ENCODE measurements around the gene GNPTAB. TPM values are rescaled to one million over a fixed set of nuclear protein-coding genes. Genes with fewer than 3 reads are reported as not detected.

Gene GNPTAB
- total and polyA plus RNA-seq, 2 of the 8 experiments (the other 6 are each of a cell fraction or from before 2014, with no cell fraction given) = 21.5 to 51.3 TPM

DNA sequence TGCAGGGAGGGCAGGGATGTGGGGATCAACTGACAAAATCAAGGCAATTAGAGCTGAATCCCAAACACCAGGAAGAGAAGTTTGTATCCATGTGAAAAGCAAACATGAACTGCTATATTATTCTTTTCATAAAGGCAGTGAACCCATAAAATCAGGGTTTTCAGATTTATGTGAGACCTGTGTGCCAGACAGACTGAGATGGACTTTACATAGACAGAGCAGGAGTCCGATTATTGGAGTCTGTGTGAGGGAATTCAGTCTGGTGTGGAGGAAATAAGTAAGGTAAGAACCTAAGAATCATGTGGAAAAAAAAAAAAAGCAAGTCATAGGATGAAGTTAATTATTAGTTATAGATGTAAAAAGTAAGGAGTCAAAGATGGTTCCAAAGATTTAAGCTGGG, 46.4 kb downstream of the GNPTAB start:
- H3K56ac ChIP-seq (replicated peaks; ENCODE audit: insufficient read length, low read depth, low read length) = no peak overlapping the region
- H4K20me1 ChIP-seq (replicated peaks in 1 of 2; ENCODE audit: control insufficient read depth in 1 of 2, insufficient read depth in 2 of 2, low read length in 2 of 2) = peaks cover 0 to 2% of the 10 kb centered on the region in 2 experiments
- no peak overlapping the region for H3K9ac ChIP-seq (replicated peaks in 1 of 4; ENCODE audit: extremely low read depth in 1 of 4, low read depth in 3 of 4, low read length in 3 of 4)
- no peaks in the 10 kb centered on the region for H3K9me3 ChIP-seq (ENCODE audit: insufficient read depth in 2 of 2, low read depth in 1 of 2, low read length in 1 of 2)
- no peak overlapping the region for H2AFZ ChIP-seq (ENCODE audit: low read length)
- no peak overlapping the region for H3K23ac ChIP-seq (ENCODE audit: insufficient read length)
- 94% methylated on average over 1 of the region's 1 CpG; no CpG with 5 or more reads in 1 of the 2 experiments for whole genome bisulfite sequencing, 2 experiments (ENCODE audit: extremely low coverage in 1 of 2, insufficient coverage in 1 of 2, insufficient read length in 1 of 2, insufficient replicate concordance in 2 of 2, low coverage in 1 of 2, low lambda C conversion rate in 2 of 2, missing lambda C conversion rate in 1 of 2)
- no peak overlapping the region for H4K8ac ChIP-seq (ENCODE audit: extremely low read depth, insufficient read depth, low read length)
- no peak for FAIRE-seq
- H2BK15ac ChIP-seq (ENCODE audit: low read length) = no peak overlapping the region
- H2BK12ac ChIP-seq (ENCODE audit: low read depth, low read length) = no peak overlapping the region
- no peaks in the 10 kb centered on the region for H3K23me2 ChIP-seq (ENCODE audit: low read depth, low read length)
- H3K14ac ChIP-seq (ENCODE audit: insufficient read length) = no peak overlapping the region
- DNase-seq (ENCODE audit: low read depth in 1 of 2, low spot score in 2 of 2) = no peak
- ChIA-PET CTCF (ENCODE audit: partially characterized antibody) (interaction anchor here (1.1 to 2.3 kb wide), 5 partner anchors 9 to 56 kb away, joined by 3 to 16 read pairs (median 7); partner anchors contain the start of gene GNPTAB), POLR2A (ENCODE audit: partially characterized antibody) (interaction anchor here (0.5 to 1.4 kb wide), 3 partner anchors 11 to 386 kb away, joined by 3 to 7 read pairs (median 5); no protein-coding TSS in a partner anchor)
- no peaks in the 10 kb centered on the region for H3K79me1 ChIP-seq (ENCODE audit: low read depth, low read length)
- no peak overlapping the region for H3K27ac ChIP-seq (ENCODE audit: low read depth, low read length)
- no peak overlapping the region for H3K18ac ChIP-seq (ENCODE audit: extremely low read depth, low read length)
- H2BK120ac ChIP-seq (replicated peaks; ENCODE audit: low read depth, low read length) = no peak overlapping the region
- no peak overlapping the region for H3K4me2 ChIP-seq (ENCODE audit: insufficient read depth in 1 of 2, low read depth in 2 of 2, low read length in 2 of 2)
- H2BK5ac ChIP-seq (ENCODE audit: low read depth, low read length) = no peak overlapping the region
- H4K5ac ChIP-seq (ENCODE audit: insufficient read length, low read depth, low read length) = no peak overlapping the region
- H3K36me3 ChIP-seq (ENCODE audit: control insufficient read depth in 2 of 4, insufficient read depth in 4 of 4, low read length in 3 of 4) = peaks cover 0 to 46% (median 15%) of the 10 kb centered on the region in 4 experiments; a peak in 6 of 8 replicates
- H3K27me3 ChIP-seq (replicated peaks in 1 of 4; ENCODE audit: control insufficient read depth in 3 of 4, extremely low read depth in 1 of 4, insufficient read depth in 3 of 4, low read length in 3 of 4) = no peaks in the 10 kb centered on the region
- H4K91ac ChIP-seq (replicated peaks; ENCODE audit: insufficient read length, low read length) = no peak overlapping the region
- H3K4me1 ChIP-seq (replicated peaks in 1 of 4; ENCODE audit: control insufficient read depth in 3 of 4, insufficient read depth in 4 of 4, low read length in 3 of 4) = no peaks in the 10 kb centered on the region
- no peak overlapping the region for H3K4me3 ChIP-seq (ENCODE audit: extremely low read depth in 1 of 4, insufficient read depth in 2 of 4, low read depth in 3 of 4, low read length in 4 of 4)
- H3K4ac ChIP-seq (replicated peaks; ENCODE audit: insufficient read length, low read depth, low read length) = no peak overlapping the region
- no peak overlapping the region for H2BK20ac ChIP-seq (ENCODE audit: low read length)
- no peaks in the 10 kb centered on the region for H3K79me2 ChIP-seq (ENCODE audit: control insufficient read depth in 1 of 2, insufficient read depth in 2 of 2, low read length in 2 of 2)
- no peak overlapping the region for H2AK5ac ChIP-seq (ENCODE audit: low read depth, low read length)
- TF ChIP-seq TAF7 (optimal IDR thresholded peaks at IDR 0.05; ENCODE audit: borderline replicate concordance, low read depth, low read length) = no peak
- no peak for TF ChIP-seq HDAC6 (IDR thresholded peaks at IDR 0.05; ENCODE audit: low read depth, low read length)
- TF ChIP-seq CREB1 (IDR thresholded peaks at IDR 0.05) = no peak
- TF ChIP-seq SIN3A (conservative IDR thresholded peaks at IDR 0.05 in 1 of 2, IDR thresholded peaks at IDR 0.05 in 1 of 2; ENCODE audit: low read depth in 1 of 2, low read length in 2 of 2) = no peak
- TF ChIP-seq PHF8 (conservative IDR thresholded peaks at IDR 0.05; ENCODE audit: low read depth, low read length) = no peak
- no peak for TF ChIP-seq CHD2 (IDR thresholded peaks at IDR 0.05; ENCODE audit: low read length)
- TF ChIP-seq NRF1 (IDR thresholded peaks at IDR 0.05; ENCODE audit: low read depth, low read length) = no peak
- TF ChIP-seq CBX8 (IDR thresholded peaks at IDR 0.05; ENCODE audit: borderline replicate concordance, low read depth, low read length) = no peak
- TF ChIP-seq HDAC2 (IDR thresholded peaks at IDR 0.05; ENCODE audit: borderline replicate concordance in 1 of 2, low read depth in 2 of 2, low read length in 2 of 2) = no peak
- no peak for TF ChIP-seq CTBP2 (IDR thresholded peaks at IDR 0.05; ENCODE audit: borderline replicate concordance, insufficient read depth, insufficient read length, low read length)
